ENCODE results near the gene SRPK2.

The SRPK2 gene

DNA sequence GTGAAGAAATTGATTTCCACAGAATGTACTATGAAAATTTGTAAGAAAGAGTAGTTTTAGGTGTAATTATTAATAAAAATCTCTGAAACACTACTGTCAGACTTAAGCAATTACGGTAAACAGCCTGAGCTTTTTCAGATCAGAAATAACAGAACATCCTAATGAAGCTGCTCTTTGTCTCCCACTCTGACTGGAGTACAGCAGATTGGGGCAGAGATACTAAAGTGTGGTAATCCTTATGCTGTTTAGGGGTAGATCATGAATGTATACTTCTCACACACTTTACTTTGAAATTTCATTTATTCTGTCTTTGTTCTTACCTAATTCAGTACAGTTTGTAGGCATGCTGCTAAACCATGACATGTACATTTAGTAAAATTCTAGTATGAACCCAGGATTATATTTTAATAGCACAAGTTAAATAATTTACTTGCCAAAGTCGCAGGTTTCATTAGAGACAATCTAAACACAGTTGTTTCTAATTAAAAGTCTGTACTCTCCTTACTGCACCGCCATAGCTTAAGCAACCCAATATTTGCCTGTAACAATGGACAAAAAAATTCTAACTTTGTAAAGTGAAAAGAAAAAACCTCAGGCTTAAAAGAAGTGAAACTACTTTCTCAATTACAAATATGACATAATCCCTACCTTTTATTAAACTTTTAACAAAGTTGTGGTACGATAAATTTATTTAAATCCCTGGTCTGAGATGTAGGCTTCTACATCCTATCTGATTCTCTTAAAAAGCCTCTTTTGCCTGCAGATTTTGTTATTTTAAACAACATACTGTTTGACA lies 286.0 kb downstream of the SRPK2 start:
- DNase-seq, result no peak

DNA sequence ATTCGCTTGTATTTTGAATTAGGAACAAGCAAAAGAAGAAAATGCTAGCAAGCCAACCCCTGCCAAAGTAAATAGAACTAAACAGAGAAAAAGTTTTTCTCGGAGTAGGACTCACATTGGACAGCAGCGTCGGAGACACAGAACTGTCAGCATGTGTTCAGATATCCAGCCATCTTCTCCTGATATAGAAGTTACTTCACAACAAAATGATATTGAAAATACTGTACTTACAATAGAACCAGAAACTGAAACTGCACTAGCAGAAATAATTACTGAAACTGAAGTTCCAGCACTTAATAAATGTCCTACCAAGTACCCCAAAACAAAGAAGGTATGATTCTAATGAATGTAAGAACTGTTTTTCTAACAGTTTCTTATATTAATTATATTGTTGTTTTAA lies 286.9 kb downstream of the SRPK2 start:
- no peak for DNase-seq

DNA sequence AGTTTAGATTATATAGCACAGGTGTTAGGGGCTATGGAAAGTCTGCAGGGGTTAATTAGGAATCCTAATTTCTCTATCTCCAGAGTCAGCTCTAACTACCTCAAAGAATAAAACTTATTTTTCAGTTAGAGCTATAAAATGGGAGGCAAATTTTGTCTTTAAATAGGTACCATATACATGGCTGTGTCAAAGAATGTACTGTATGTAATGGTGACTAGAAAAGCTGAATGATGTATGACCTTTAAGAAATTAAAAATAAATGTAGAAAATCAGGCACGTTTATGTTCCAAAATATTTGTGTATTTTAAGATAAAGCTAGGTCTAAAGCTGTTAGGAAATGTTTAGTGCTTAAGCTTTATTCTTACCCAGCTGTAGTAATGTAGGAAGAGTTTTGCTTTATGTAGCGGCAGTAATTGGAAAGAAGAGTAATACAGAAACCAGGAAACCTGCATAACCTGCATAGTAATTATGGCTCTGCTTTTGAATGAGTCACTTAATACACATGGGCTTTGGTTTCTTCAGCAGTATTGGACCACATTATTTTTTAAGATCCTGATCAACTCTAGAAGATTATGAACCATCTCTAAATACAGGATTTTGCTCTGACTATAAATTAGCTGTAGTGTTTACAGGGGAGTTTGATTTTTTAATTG lies 289.7 kb downstream of the SRPK2 start:
- no peak for DNase-seq

DNA sequence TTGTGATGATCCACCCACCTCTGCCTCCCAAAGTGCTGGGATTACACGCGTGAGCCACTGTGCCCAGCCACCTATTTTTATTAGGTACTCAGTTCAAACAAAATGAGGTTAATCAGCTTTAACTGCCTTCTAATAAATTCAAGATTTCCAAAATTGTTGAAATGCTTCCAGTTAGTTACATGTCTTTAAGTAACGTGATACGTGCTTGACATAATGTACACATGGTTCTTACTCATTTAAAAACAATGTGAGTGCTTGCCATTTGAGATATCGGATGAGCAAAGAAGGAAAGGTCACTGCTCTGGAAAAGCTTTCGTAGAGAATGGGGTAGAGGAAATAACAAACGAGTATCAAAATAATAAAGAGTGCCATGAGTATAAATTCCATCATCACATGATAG lies 291.1 kb downstream of the SRPK2 start:
- no peak for DNase-seq

DNA sequence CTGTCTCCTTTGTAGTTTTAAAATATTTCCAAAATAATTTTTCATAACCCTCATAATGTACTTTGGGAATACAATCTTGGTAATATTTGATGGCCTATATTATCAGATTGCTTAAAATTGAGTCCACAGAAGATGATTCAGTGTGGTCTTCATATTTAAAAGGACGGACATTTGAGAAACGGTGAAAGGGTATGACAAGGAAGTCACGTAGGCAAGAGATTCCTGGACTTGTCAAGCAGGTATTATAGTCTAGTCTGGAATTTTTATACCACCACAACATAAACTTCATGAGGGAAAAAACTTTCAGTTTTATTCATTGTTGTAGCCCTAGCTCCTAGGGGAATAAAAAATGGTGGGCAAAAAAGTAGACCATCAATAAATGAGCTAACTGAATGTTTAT lies 292.4 kb downstream of the SRPK2 start:
- no peak for DNase-seq

DNA sequence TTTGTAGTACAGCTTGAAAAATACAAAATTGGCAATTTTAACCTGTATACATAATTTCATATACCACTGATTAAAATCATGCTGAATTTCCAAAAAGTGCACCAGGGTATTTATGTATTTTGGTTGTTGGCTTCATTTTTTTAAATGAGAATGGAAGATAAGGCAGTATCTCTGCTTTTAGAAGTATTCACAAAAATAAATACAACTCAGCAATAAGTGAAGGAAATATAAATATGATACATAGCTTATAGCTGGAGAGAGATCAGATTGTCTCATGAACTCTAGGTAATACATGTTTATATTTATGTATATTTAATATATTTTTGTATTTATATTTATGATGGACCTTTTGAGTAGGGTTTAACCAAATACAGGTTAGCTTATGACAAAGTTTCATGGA lies 293.8 kb downstream of the SRPK2 start:
- DNase-seq, result no peak

DNA sequence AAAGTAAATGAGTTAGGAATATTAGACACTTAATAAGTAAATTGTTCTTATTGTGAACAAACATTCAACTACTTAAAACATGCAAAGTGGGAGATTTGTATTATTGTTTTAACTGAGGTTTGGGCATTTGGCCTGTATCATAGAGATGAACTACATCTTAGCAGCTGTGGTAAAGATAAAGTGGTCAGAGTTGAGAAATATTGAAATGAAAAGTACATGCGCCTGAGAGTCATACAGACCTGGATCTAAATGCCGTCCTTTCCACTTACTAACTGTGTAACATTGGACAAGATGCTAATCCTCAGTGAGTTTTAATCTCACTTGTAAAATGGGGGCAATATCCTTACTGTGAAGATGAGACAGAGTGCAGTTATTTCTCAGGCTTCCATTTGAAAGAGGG lies 300.3 kb downstream of the SRPK2 start:
- no peak for DNase-seq

DNA sequence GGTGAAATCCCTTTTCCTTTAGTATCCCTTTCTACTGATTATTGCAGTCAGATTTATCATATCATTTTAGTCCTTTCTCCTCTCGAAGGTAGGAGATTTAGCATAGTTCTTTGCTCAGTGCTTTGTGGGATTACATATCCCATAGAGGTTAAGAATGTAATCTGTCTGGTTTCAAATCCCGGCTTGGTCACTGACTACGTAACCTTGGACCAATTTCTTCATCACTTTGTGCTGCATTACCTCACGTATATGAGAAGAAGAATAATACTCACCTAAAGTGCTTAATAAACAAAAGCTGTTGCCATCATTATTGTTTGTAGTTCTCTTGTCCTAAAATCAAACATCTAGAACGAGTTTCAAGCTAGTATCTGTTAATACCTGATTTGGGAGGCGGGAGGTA lies 300.7 kb downstream of the SRPK2 start:
- DNase-seq, result no peak

DNA sequence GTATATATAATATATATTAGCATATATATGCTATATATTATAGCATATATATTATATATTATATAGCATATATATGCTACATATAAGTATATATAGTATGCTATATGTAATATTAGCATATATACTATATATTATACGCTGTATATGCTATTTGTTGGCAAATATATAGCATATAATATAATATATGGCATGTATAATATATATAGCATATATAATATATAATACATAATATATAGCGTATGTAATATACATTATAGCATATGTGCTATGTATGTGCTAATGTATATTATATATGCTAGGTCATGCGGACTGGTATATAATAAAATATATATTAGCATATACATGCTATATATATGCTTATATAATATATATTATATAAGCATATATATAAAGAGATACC lies 301.9 kb downstream of the SRPK2 start:
- no peak for DNase-seq

DNA sequence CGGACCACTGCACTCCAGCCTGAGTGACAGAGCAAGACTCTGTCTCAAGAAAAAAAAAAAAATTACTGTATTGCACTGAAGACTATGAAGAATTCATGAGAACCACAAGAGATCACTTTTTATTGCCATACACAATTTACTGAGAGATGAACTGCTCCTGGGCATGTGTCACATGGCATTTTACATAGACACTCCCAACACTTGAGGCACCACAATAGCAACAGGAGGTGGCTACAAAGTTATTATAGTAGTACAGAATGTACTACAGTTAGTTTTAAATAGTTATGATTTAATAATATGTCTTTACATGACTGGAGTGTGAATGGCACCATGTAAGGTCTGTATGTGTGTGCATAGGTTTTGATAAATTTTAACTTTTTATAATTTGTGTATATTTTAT lies 304.1 kb downstream of the SRPK2 start:
- DNase-seq, result no peak

DNA sequence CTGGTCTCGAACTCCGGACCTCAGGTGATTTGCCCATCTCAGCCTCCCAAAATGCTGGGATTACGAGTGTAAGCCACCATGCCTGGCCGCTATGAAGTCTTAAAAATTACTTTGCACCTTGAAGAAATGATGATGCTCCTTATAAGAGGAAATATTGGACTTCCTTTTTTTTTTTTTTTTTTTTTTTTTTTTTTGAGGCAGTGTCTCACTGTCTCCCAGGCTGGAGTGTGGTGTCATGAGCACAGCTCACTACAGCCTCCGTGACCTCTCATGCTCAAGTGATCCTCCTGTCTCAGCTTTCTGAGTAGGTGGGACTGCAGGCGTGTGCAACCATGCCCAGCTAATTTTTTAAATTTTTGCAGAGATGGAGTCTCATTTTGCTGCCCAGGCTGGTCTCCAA lies 309.4 kb downstream of the SRPK2 start:
- no peak for DNase-seq

DNA sequence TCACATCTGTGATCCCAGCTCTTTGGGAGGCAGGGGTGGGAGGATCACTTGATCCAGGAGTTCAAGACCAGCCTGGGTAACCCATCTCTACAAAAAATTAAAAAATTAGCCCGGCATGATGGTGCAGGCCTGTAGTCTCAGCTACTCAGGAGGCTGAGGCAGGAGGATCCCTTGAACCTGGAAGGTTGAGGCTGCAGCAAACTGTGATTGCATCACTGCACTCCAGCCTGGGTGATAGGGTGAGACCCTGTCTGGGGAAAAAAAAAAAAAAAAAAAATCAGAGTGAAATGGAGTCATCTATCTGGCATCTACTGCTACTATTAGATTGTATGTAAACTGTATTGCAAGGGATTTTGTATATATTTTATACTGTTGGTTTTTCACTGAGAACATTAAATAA lies 315.6 kb downstream of the SRPK2 start:
- no peak for DNase-seq

DNA sequence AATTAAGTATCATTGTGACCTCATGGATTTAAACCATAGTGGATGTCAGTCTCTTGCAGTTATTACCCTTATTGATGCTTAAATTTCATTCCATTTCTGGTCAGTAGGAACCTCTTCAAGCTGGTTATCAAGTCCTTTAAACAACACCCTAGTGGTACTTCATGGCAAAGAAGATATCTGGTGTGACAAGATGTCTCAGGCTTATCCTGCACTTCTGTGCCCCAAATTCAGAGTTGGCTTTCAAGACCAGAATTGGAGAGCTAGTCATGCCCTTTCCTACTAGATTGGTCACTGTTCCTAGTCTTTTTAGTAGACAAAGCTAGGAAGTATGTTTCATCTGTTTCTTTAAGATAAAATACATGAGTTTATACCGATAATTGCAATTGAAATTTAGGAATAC lies 319.8 kb downstream of the SRPK2 start:
- no peak for DNase-seq

DNA sequence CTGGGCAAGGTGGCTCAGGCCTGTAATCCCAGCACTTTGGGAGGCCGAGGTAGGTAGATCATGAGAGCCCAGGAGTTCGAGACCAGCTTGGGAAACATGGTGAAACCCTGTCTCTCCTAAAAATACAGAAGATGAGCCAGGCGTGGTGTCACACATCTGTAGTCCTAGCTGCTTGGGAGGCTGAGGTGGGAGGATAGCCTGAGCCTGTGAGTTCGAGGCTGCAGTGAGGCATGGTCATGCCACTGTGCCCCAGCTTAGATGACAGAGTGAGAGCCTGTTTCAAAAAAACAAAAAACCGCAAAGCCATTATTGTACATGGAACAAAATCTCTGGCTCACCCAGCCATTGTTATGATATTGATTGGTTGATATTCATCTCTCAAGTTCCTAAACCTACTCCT lies 321.0 kb downstream of the SRPK2 start:
- no peak for DNase-seq
